CD4-positive, alpha-beta T cell treated with Interferon alpha-2 for 1 hour (primary cell): ENCODE measurements around the gene SLC39A11.
"Not testable (repeated sequence)": the region's sequence is repeated elsewhere in the genome, so short reads cannot be mapped to it uniquely, and the experiment has no call there.

Experiments used
- DNase-seq, 2 donors: peaks; one replicate each; pipeline ENCODE4 v3.0.0-alpha.2; 2020 to 2022

Gene SLC39A11

DNA sequence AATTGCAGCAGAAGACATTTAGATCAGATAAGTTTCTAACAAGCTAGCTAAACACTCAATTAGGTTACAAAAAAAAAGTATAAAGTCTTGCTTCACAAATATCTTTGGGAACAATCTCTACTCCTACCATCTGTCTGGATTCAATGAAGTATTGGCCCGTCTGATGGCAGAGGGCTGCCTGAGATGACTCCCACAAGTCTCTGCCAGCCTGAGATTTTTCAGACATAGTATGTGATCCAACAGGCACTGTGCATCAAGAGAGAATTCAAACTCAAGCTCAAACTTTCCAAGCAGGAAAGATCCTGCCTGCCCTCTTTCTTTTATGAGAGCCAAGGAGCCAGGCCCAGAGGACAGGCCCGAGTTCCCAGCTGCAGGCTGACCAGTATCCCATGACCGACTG, 22.6 kb downstream of the SLC39A11 start:
- no peak for DNase-seq

DNA sequence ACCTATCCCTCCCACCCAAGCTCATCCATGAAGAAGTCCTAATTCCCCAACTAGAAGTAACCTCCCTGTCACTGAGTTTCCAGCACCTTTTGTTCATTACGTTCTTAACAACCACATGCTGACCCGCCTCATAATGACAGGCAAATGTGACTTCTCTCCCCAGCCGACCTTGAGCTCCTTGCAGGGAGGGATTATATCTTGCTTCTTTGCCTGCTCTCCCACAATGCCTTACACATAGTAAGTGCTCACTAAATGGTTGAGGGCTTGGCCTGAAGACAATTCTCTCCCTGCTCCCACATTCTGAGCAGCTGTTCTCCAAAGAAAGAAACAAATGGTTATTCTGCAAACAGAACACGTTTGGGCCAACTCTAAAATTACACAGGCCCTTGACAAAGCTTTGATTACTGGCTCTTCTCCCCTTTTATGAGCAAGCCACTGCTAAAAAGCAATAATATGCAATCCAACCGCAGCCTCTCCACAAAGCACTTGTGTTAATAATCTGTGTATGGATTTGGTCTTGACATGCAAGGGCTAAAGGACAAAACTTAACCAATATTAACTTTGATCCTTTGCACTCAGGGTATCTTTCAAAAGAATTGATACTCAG, 23.2 kb downstream of the SLC39A11 start:
- DNase-seq = no peak

DNA sequence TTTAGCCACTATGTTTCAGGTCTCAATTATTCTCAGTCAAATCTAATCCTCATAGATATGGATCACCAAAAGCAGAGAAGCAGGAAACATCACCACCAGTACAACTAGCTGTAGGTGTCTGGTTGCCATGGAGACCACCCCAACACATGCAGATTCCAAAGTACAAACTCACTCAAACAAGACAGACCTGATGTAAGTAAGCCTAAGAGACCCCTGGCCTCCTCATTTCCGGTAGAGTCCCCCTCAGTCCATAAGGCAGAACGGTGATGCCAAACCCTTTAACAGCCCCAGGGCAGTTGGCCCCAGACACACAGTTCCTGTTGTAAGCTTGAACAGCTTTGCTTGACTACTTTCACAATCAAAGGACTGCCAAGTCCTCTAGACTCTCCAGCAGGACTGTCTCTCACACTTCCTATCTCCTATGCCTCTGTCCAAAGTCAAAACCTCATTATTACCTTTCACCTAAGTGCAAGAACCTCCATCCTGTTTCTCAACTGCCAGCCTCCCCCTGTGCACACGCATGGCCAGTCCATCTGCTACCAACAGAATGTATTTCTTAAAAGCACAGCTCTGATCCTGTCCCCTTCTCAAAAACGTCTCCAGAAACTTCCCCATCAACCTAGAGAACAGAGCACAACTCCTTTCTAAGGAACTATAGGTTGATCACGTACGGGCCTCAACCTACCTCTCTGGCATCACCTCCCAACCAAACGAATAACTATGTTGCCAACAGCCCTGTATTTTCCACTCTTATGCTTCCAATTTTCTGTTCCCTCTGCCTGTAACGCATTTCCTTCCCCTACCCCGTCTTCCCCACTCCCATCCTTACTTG, 23.9 kb downstream of the SLC39A11 start:
- DNase-seq = no peak

DNA sequence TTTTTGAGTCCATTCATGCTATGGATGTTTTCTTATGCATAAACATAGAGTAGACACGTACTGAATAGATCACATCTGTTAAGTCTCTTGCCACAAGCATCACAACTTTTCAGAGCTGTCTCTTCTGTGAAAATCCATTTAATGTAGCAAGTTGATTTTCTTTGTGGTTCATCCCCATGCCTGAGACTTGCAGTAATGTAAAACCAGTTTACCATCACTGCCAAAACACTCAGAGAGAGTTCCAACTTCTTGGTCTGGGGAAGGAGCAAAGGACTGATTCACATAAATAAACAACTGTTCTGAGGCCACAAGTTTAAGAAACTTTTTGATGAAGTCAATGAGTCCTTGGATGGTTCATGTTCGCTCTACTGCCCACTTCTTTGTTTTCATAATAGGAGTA, 24.8 kb downstream of the SLC39A11 start:
- DNase-seq = not testable (repeated sequence)

DNA sequence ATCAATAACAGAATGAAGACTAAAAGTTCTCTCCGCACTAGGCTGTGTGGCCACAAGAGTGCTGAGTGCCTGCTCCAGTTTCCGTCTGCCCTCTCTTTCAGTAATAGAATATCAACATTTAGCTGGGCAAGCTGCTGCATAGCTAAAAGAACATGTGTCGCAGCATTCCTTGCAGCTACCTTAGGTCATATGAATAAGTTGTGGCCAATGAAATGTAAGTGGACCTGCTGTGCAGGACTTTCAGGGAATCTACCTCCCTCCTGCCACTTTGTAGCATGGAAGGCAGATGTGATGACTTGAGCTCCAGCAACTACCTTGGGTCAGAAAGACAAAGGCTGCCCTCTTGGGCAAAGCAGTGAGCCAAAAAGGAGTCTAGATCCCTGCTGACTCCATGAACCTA, 25.4 kb downstream of the SLC39A11 start:
- DNase-seq = no peak

DNA sequence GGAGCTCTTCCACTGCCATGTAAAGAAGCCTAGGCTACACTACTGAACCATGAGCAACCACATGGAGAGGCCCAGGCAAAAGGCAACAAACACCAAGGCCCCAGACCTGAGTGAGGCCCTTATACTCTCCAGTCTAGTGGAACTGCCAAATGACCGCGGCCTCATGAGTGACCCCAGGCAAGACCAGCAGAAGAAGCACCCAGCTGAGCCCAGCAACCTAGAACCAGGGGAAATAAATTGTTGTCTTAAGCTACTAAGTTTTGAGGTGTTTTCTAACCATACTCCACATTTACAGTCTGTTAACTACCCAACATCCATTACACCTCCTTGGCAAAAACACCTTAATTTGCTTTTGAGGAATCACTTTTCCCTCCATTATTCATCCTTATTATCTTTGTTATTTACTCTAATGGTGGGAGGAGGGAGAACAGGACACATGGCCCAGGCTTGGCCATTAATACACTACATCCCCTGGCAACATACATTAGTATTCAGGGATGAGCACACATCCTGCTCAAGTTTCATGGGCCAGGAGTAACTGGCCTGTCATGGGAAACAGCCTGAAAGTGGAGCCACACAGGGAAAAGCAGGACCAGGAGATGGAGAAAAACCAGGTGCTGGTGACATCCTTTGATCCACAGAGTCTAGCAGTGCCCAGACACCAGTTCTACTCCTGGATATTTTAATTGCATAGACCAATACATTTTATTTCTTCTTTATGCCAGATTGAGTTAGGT, 26.2 kb downstream of the SLC39A11 start:
- DNase-seq = no peak

DNA sequence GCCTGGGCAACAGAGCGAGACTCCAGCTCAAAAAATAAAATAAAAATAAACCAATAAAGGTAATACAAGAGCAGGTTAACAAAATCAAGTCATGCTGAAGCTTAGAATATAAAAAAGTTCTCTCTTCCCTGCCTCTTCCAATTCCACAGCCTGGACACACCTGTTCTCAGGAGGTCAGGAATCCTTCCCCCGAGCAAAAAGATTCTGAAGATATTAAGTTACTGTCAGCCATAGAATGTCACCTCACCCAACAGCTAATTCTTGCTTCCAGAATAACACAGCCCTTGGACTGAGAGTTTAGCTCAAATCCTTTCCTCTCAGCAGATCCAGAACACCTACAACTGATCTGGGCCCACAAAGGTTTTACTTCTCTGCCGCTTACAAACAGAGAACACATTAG, 27.1 kb downstream of the SLC39A11 start:
- DNase-seq = no peak

DNA sequence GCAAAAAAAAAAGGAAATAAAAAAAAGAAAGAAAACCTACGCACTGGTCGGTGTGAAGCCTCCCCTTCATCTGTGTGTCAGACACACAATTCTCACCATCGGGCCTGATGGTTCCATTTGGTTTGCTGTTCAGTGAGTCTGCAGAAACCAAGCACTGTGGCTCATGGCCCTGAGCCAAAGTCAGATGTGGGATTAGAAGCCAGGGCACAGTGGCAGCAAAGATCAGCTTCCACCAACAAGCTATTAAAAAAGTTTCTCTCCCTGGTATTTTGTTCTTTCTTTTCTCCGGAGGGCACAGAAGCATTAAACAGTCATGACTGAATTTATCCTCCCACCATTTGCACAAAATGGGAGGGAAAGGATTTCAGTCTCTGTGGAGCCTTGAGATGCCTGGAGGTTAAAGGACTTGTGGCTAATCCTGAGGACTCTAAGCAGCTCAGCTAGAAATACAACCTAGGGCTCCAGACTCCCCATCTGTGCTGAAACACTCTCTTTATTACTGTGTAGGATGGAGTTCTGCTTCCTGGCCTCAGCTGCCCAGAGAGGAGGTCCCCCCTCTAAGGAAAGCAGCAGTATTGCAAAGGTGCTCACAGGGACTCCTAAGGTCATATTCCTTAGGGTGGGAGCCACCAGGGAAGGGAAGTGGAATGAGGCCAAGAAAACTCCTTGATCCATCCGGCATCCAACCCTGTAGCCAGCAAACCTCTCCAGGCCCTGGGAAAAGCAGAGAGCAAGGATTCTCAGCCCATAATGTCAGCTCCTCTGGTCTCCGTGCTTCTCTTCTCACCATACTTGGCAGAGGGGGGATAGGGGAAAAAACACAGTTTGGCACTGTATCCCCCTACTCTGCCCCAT, 28.2 kb downstream of the SLC39A11 start:
- DNase-seq = no peak

DNA sequence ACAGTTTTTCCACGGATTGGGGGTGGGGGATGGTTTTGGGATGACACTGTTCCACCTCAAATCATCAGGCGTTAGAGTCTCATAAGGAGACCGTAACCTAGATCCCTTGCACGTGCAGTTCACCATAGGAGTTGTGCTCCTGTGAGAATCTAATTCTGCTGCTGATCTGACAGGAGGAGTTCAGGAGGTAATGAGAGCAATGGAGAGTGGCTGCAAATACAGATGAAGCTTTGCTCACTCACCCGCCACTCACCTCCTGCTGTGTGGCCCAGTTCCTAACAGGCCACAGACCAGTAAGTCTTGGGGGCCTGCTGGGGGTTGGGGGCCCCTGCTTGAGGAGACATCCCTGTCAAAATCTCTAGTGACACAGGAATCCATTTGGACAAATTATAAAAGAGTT, 29.8 kb downstream of the SLC39A11 start:
- DNase-seq = no peak

DNA sequence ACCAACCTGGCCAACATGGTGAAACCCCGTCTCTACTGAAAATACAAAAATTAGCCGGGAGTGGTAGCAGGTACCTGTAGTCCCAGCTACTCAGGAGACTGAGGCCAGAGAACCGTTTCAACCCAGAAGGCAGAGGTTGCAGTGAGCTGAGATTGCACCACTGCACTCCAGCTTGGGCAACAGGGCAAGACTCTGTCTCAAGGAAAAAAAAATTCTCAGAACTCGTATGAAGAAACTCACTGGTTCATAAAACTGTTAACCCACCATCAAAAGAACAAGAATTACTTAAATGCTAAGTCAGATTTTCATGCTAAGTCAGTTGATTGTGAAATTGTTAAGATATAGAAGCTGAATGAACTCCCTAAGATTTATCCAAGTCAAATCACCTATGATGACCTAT, 31.3 kb downstream of the SLC39A11 start:
- no peak for DNase-seq

DNA sequence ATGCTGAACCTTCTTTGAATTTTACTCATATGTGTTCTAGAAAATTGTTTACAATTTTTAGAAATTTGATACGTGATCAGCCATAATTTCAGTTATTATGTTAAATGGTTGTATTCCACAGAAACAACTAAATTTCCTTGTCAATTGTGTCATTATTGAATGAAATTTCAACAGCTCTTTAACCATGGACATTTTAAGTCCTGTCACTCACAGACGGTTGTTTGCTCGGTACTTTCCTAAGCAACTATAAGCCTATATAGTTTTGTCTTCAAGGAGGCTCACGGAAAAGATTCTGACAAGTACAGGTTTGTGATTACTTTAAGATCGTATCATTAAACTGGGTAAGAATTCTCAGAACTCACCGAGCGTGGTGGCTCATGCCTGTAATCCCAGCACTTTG, 31.8 kb downstream of the SLC39A11 start:
- no peak for DNase-seq

DNA sequence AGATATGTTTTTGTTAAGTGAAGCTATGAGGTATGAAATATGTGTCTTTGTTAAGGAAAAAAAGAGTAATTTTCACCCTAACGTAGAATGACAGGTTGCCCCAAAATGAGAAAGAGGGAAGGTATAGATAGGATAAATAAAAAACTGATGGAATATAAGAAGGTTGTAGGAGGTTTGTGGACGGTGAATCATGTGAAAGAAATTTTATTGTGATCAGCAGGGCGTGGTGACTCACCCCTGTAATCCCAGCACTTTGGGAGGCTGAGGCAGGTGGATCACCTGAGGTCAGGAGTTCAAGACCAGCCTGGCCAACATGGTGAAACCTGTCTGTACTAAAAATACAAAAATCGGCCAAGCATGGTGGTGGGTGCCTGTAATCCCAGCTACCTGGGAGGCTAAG, 32.8 kb downstream of the SLC39A11 start:
- not testable (repeated sequence) for DNase-seq

DNA sequence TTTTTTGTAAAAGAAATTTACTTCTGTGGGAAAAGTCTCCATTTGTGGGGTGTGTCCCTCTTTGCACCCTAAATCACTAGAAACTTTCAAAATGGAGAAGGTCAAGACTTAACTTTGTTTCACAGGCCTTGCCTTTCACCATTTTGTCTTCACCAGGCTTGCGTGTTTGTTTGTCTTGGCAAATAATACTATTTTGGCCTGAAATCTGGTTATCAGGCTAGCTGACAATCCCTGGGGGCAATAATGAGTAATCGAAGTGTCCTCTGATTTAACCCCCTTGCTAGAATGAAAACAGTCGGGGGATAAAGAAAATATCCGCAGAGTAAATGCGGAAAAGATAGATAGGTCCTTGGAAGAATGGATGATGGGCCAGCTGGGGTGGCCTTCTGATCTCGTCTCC, 34.5 kb downstream of the SLC39A11 start:
- no peak for DNase-seq

DNA sequence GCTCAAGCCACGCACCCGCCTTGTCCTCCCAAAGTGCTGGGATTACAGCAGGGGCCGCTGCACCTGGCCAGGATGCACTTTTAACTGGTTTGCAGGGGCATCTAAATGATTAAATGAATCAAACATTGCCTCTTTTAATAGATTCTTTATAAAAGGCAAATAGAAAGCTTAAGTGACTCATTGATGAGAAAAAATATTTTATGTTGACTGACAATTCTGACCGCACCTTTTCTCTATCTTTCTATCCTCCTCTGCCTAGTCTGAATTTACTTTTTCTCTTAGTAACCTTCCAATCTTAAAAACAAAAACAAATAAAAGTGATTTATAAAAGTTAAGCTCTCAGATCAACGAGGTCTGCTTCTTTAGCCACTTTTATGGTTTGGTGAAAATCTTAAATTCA, 35.3 kb downstream of the SLC39A11 start:
- no peak for DNase-seq

DNA sequence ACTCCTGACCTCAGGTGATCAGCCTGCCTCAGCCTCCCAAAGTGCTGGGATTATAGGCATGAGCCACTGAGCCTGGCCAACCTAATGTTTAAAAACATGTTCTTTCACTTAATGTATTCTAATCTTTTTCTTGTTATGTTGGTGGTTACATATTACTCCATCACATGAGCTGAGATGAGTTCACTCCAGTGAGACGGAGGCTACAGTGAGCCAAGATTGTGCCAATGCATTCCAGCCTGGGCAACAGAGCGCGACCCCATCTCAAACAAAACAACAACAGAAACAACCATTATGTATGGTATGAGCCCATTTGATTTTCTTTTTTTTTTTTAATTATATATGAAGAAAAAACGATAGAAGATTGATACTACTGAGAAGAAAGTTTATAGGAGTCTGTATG, 39.6 kb downstream of the SLC39A11 start:
- no peak for DNase-seq

DNA sequence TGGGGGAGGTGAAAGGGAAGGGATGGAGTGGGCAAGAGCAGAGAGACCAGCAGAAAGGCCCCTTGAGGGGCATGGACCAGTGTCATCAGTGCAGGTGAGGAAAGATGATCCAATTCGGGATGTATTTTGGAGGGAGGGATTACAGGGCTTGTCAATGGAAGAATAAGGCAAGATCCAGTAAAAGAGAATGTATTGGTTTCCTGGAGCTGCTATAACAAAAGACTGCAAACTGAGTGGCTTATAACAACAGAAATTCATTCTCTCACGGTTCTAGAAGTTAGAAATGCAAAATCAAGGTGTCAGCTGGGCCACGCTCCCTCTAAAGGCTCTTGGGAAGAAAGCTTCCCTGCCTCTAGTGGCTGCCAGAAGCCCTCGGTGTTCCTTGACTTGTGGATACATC, 41.7 kb downstream of the SLC39A11 start:
- DNase-seq = no peak

DNA sequence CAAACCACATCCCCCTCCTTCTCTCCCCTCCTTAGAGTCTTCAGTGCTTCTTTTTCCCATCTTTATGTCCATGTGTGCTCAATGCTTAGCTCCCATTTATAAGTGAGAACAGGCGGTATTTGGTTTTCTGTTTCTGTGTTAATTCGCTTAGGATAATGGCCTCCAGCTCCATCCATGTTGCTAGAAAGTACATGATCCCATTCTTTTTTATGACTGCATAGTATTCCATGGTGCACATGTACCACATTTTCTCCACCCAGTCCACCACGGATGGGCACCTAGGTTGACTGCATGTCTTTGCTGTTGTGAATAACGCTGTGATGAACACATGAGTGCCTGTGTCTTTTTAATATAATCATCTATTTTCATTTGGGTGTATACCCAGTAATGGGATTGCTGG, 44.3 kb downstream of the SLC39A11 start:
- no peak for DNase-seq

DNA sequence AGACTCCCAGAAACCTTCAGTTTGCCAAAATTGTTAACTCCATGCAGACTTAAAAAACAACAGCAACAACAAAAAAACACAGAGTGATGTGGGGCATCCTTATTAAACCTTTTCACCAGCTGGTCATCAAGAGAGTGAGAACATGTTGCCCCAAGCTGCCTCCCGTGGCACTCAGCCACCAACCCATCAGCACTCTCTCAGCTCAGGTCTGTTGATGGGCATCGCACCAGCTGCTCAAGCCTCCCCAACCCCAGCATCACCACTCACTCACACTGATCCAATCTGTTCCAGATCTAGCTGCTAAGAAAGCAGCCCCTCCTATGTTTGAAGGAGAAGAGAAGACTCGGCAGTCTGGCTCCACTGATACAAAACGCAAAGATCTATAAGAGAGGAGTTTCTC, 46.8 kb downstream of the SLC39A11 start:
- DNase-seq = no peak

DNA sequence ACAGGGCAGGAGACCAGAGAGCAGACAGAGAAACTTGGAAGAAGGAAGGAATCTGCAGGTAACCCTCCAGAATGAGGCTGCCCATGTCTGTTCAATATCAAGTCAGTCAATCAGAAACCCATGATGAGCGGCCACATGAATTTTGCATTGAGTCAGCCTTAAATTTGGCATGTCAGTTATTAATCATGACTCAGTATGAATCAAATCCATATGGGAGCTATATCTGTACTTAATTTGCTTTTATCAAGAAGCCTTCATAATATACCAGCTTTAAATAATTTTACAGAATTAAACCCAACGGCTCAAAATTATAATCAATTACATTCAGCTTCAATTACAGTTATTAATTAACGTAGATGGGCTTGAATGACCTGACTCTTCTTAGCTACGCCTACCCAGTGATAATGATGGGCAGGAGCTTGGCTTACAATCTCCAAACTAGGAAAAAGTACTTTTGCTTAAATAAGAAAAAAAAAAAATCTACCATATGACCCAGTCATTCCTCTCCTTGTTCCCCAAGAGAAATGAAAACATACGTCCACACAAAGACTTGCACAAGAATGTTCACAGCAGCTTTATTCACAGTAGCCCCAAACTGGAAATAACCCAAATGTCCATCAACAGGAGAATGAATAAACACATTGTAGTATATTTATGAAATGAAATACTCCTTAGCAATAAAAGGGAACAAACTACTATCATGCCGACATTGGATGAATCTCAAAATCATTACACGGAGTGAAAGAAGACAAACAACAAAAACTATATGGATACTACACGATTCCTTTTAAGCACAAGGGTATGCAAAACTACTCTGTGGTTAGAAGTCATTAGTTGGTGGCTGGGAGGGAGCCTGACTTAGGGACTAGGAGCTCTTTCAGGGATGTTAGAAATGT, 48.6 kb downstream of the SLC39A11 start:
- DNase-seq = no peak

DNA sequence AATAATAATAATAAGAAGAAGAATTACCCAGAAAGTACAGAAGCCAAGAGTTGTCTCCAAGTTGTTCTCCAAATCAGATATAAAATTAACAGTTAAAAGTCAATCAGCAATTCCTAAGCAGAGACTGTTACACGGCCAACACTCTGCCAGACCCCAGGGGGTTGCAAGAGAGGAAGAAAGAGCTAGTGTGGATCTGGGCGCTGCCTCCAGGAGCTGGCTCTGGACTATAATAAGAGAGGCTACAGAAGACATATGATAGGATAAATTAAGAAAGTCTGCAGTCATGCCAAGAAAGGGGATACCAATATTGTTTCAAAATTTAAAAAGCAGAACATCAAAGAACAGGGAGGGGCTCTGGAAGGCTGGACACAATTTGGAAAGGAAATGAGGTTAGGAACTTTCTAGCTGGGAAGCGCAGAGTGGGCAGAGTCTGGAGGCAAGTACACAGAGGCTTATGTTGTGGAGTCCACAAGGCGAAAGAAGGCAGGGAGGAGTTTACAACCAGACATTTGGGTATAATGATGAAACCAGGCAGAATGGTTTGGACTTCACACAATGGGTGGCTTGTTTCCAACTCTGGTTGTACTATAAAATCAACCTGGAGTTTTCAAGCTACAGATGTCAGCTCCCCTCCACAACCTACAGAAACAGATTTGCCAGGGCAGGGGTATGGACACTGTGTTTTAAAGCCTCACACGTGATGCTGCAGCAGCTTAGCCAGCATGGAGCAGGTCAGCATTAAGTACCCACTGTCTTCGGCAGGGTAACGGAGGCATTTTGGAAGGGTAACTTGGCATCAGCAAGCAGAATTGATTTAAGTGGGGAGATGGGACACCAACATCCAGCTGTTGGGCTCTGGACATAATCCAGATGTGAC, 49.4 kb downstream of the SLC39A11 start:
- no peak for DNase-seq

DNA sequence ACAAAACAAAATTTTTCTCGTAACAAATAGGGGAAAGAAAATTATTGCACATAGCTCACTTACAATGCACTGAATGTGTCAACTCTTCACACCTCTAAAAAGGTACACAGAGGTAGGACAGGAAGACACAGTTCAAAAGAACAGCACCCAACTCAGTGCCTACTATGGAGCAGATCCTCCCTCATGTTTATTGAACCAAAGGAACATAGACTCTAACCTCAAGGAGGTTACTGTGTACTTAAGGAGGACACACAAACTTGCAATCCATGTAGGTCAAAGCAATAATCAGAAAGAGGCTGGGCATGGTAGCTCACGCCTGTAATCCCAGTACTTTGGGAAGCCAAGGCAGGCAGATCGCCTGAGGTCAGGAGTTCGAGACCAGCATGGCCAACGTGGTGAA, 50.3 kb downstream of the SLC39A11 start:
- DNase-seq = no peak
